GM10248 (cell line): Measurements from ENCODE around the gene LDB1.

Experiments used
- CTCF ChIA-PET: fragments of 300-600 bp; sonication (Branson Sonifier 250); formaldehyde crosslinking; extraction: SDS; loops from one replicate; lab custom pipeline; 2021; ENCODE audit warnings: antibody characterized with exemption; lab: Yijun Ruan, JAX
- POLR2A ChIA-PET: fragments of 350-650 bp; sonication (Branson Sonifier 250); formaldehyde crosslinking; extraction: SDS; loops from one replicate; lab custom pipeline; 2020; ENCODE audit warnings: antibody characterized with exemption; lab: Yijun Ruan, JAX
- DNase-seq: peaks from one replicate; pipeline ENCODE4 v3.0.0; 2012; ENCODE audit errors: extremely low spot score
- CTCF ChIP-seq: IDR thresholded peaks from 2 replicates; pipeline ENCODE4 v1.5.1; 2012; ENCODE audit warnings: mild to moderate bottlenecking, low read depth; ENCODE audit errors: extremely low read depth, missing control alignments, control extremely low read depth

The LDB1 gene

GRCh38 chr10:102096449-102096848 lies 23.7 kb downstream of the LDB1 start:
- no peak for TF ChIP-seq CTCF
- DNase-seq: no peak
- POLR2A ChIA-PET: no interaction called here
- CTCF ChIA-PET: interaction anchor here (1.9 to 2.5 kb wide), 2 partner anchors 24 to 255 kb away, joined by 4 to 10 read pairs; no protein-coding TSS in a partner anchor

GRCh38 chr10:102090772-102091171 lies 29.4 kb downstream of the LDB1 start:
- DNase-seq: no peak
- TF ChIP-seq CTCF: no peak
- CTCF ChIA-PET: no interaction called here
- POLR2A ChIA-PET: no interaction called here

- CTCF ChIA-PET: interaction anchor here (2.1 to 6.6 kb wide), 2 partner anchors 15 to 251 kb away, joined by 5 to 56 read pairs; no protein-coding TSS in a partner anchor
- DNase-seq: no peak
- POLR2A ChIA-PET: no interaction called here
- TF ChIP-seq CTCF: no peak
Observed at GRCh38 chr10:102086196-102086595, 34.0 kb downstream of the LDB1 start.

GRCh38 chr10:102085336-102085735 lies 34.8 kb downstream of the LDB1 start:
- ChIA-PET POLR2A (no interaction called here), CTCF (interaction anchor here (2.1 to 6.6 kb wide), 2 partner anchors 14 to 250 kb away, joined by 5 to 56 read pairs; no protein-coding TSS in a partner anchor)
- no peak for DNase-seq
- TF ChIP-seq CTCF: no peak

- no peak for TF ChIP-seq CTCF
- ChIA-PET POLR2A (interaction anchor here (0.6 kb wide), 1 partner anchor 63 kb away, joined by 6 read pairs; no protein-coding TSS in a partner anchor), CTCF (interaction anchor here (1.2 to 6.6 kb wide), 6 partner anchors 10 to 243 kb away, joined by 3 to 56 read pairs (median 4); no protein-coding TSS in a partner anchor)
- DNase-seq: no peak
Observed at GRCh38 chr10:102083541-102083940, 36.6 kb downstream of the LDB1 start.

- ChIA-PET CTCF (interaction anchor here (0.6 to 14.4 kb wide), 60 partner anchors 10 to 907 kb away, joined by 3 to 484 read pairs (median 4); partner anchors contain the start of genes ARMH3, KCNIP2, NPM3 and OGA), POLR2A (no interaction called here)
- TF ChIP-seq CTCF: peak; percentile 88
- DNase-seq: peak; percentile 83
Observed at GRCh38 chr10:102072673-102073527, 47.3 kb downstream of the LDB1 start.
